ENCODE data around the gene TMTC4. TPM values are rescaled to one million over a fixed set of nuclear protein-coding genes. Genes with fewer than 3 reads are reported as not detected.

The TMTC4 gene
- total and polyA plus RNA-seq, 2 of the 4 experiments (the other 2 are of a cell fraction) = 8.4 to 14.3 TPM

DNA sequence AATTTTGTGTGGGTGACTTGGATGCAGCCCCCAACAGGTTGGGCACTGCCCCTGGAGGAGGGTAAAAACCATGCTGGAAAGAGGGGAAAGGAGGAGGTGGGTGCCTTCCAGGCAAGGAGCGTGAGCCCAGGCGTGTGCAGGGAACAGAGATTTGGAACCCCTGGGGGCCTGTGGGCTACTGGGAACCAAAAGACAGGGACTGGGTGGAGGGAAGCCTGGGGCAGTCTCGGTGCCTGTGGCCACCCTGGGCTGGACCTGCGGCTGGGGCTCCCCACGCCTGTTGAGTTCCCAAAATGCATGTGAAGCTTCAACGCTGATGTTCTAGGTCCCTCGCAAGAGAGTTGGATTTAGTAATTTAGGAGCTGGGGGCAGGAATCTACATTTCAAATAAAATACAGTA is 110.8 kb downstream of the TMTC4 start:
- ChIA-PET CTCF (interaction anchor here (1.2 kb wide), 1 partner anchor 10 kb away, joined by 3 read pairs; no protein-coding TSS in a partner anchor), POLR2A (ENCODE audit: unreplicated experiment) (no interaction called here)
- no peak overlapping the region for H4K8ac ChIP-seq (ENCODE audit: low read depth in 2 of 2, low read length in 2 of 2)
- no peaks in the 10 kb centered on the region for H3K9me1 ChIP-seq (ENCODE audit: insufficient read depth, low read length)
- no peak overlapping the region for H3K27ac ChIP-seq (ENCODE audit: insufficient read depth, low read length)
- H3K36me3 ChIP-seq (ENCODE audit: control insufficient read depth, insufficient read depth, low read length) = no peaks in the 10 kb centered on the region
- no peak overlapping the region for H3K4me3 ChIP-seq (ENCODE audit: insufficient read depth, low read depth, low read length)
- H3K79me1 ChIP-seq (ENCODE audit: low read depth in 1 of 2, low read length in 2 of 2) = no peaks in the 10 kb centered on the region
- H3K4ac ChIP-seq (ENCODE audit: low read depth, low read length) = no peak overlapping the region
- H2AK9ac ChIP-seq (replicated peaks; ENCODE audit: low read depth, low read length, poor library complexity) = no peak overlapping the region
- no peak overlapping the region for H3K9ac ChIP-seq (ENCODE audit: low read depth, low read length)
- H3K18ac ChIP-seq (ENCODE audit: low read depth, low read length) = no peak overlapping the region
- H2BK20ac ChIP-seq (ENCODE audit: low read depth, low read length) = no peak overlapping the region
- no peaks in the 10 kb centered on the region for H4K20me1 ChIP-seq (ENCODE audit: insufficient read depth, low read length)
- TF ChIP-seq NFE2L2 (IDR thresholded peaks at IDR 0.05; ENCODE audit: low read depth, low read length) (no peak), RCOR1 (IDR thresholded peaks at IDR 0.05; ENCODE audit: insufficient replicate concordance, low read length) (no peak), FOS (IDR thresholded peaks at IDR 0.05; ENCODE audit: low read depth, low read length) (no peak), MAZ (IDR thresholded peaks at IDR 0.05; ENCODE audit: borderline replicate concordance, low read depth, low read length) (no peak), CEBPB (IDR thresholded peaks at IDR 0.05; ENCODE audit: low read depth, low read length) (no peak), RAD21 (IDR thresholded peaks at IDR 0.05; ENCODE audit: low read length) (no peak), POLR2A (IDR thresholded peaks at IDR 0.05; ENCODE audit: low read depth, low read length) (no peak), RFX5 (IDR thresholded peaks at IDR 0.05; ENCODE audit: low read depth, low read length) (no peak), BHLHE40 (IDR thresholded peaks at IDR 0.05; ENCODE audit: low read depth, low read length) (no peak), MAFK (IDR thresholded peaks at IDR 0.05; ENCODE audit: low read depth, low read length) (no peak)
- TF ChIP-seq, protein P1, sequence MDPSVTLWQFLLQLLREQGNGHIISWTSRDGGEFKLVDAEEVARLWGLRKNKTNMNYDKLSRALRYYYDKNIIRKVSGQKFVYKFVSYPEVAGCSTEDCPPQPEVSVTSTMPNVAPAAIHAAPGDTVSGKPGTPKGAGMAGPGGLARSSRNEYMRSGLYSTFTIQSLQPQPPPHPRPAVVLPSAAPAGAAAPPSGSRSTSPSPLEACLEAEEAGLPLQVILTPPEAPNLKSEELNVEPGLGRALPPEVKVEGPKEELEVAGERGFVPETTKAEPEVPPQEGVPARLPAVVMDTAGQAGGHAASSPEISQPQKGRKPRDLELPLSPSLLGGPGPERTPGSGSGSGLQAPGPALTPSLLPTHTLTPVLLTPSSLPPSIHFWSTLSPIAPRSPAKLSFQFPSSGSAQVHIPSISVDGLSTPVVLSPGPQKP (IDR thresholded peaks at IDR 0.05; ENCODE audit: borderline replicate concordance, low read depth, low read length) = no peak
- TF ChIP-seq, protein P2, sequence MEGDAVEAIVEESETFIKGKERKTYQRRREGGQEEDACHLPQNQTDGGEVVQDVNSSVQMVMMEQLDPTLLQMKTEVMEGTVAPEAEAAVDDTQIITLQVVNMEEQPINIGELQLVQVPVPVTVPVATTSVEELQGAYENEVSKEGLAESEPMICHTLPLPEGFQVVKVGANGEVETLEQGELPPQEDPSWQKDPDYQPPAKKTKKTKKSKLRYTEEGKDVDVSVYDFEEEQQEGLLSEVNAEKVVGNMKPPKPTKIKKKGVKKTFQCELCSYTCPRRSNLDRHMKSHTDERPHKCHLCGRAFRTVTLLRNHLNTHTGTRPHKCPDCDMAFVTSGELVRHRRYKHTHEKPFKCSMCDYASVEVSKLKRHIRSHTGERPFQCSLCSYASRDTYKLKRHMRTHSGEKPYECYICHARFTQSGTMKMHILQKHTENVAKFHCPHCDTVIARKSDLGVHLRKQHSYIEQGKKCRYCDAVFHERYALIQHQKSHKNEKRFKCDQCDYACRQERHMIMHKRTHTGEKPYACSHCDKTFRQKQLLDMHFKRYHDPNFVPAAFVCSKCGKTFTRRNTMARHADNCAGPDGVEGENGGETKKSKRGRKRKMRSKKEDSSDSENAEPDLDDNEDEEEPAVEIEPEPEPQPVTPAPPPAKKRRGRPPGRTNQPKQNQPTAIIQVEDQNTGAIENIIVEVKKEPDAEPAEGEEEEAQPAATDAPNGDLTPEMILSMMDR (conservative IDR thresholded peaks at IDR 0.05; ENCODE audit: low read depth, low read length) = no peak
- TF ChIP-seq, protein P3, sequence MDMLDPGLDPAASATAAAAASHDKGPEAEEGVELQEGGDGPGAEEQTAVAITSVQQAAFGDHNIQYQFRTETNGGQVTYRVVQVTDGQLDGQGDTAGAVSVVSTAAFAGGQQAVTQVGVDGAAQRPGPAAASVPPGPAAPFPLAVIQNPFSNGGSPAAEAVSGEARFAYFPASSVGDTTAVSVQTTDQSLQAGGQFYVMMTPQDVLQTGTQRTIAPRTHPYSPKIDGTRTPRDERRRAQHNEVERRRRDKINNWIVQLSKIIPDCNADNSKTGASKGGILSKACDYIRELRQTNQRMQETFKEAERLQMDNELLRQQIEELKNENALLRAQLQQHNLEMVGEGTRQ (IDR thresholded peaks at IDR 0.05; ENCODE audit: low read depth, low read length) = no peak
- no peak overlapping the region for H2BK120ac ChIP-seq (ENCODE audit: low read depth, low read length)
- H3K4me2 ChIP-seq (ENCODE audit: low read depth, low read length) = no peak overlapping the region
- intact Hi-C loops (cut with micrococcal nuclease) = no loop called here
- no CpG with 5 or more reads among the region's 7 CpGs for WGBS, 2 experiments (ENCODE audit: extremely low coverage in 2 of 2, insufficient read length in 1 of 2)
- peak overlapping the region; percentile 25 for H2AFZ ChIP-seq (replicated peaks; ENCODE audit: low read length, poor library complexity)
- no peak overlapping the region for H4K91ac ChIP-seq (ENCODE audit: insufficient read depth, low read depth, low read length)
- no peak overlapping the region for H2AK5ac ChIP-seq (ENCODE audit: low read depth, low read length)
- H2BK5ac ChIP-seq (ENCODE audit: low read depth, low read length, poor library complexity, severe bottlenecking) = no peak overlapping the region
- no peak overlapping the region for H2BK15ac ChIP-seq (ENCODE audit: low read depth, low read length)
- no peak overlapping the region for H4K5ac ChIP-seq (ENCODE audit: low read depth, low read length)
- H3K56ac ChIP-seq (ENCODE audit: extremely low read depth, insufficient read depth, low read length) = no peak overlapping the region
- no peaks in the 10 kb centered on the region for H3K9me3 ChIP-seq (ENCODE audit: control insufficient read depth, insufficient read depth, low read length)
- no peaks in the 10 kb centered on the region; the same call in 1 of the 2 replicates for H3K27me3 ChIP-seq (ENCODE audit: control insufficient read depth, insufficient read depth, low read length)
- dilution Hi-C loops (cut with HindIII; ENCODE audit: low sequenced_read_pairs, unreplicated experiment) = no loop called here
- no peak overlapping the region for H3K23ac ChIP-seq (ENCODE audit: low read depth, low read length)
- BruUV-seq (replicated peaks) = no TSS peak
- no peak overlapping the region for H3K14ac ChIP-seq (replicated peaks; ENCODE audit: low read depth, low read length)
- DNase-seq = no peak
- in situ Hi-C loops (cut with MboI; ENCODE audit: low sequenced_read_pairs) = no loop called here
- no peak for ATAC-seq (ENCODE audit: low read depth)
- peaks cover 4% of the 10 kb centered on the region; the same call in 1 of the 2 replicates for H3K4me1 ChIP-seq (ENCODE audit: control insufficient read depth, insufficient read depth, low read length)

Measured in IMR-90 (cell line).